ENCODE measurements around the gene ITGA1. TPM values are rescaled to one million over a fixed set of nuclear protein-coding genes. Genes with fewer than 3 reads are reported as not detected.

ITGA1 gene
- polyA plus RNA-seq, 1 experiment: 148 TPM

- no peaks in the 10 kb centered on the region for H3K27me3 ChIP-seq (ENCODE audit: control insufficient read depth, insufficient read depth, low read length)
- no peak for DNase-seq (ENCODE audit: low read depth, low spot score)
- H3K4me3 ChIP-seq (ENCODE audit: low read depth, low read length): no peak overlapping the region
- TF ChIP-seq CTCF (IDR thresholded peaks at IDR 0.05; ENCODE audit: low read depth, low read length): no peak
- H3K27ac ChIP-seq (ENCODE audit: low read depth, low read length): no peak overlapping the region
- ChIA-PET POLR2A (no interaction called here), CTCF (interaction anchor here (0.6 to 1.1 kb wide), 2 partner anchors 43 to 114 kb away, joined by 3 read pairs; no protein-coding TSS in a partner anchor)
- H3K9me3 ChIP-seq (ENCODE audit: control insufficient read depth, insufficient read depth, low read length): no peaks in the 10 kb centered on the region
Measured at GRCh38 chr5:52771343-52772039, 16.2 kb upstream of the ITGA1 start.

GRCh38 chr5:52772668-52773067 is 15.0 kb upstream of the ITGA1 start:
- POLR2A ChIA-PET: no interaction called here
- CTCF ChIA-PET: no interaction called here

GRCh38 chr5:52773342-52773741 is 14.4 kb upstream of the ITGA1 start:
- Histone ChIP-seq H3K4me3 (ENCODE audit: low read depth, low read length) (no peak overlapping the region), H3K27me3 (ENCODE audit: control insufficient read depth, insufficient read depth, low read length) (no peaks in the 10 kb centered on the region), H3K27ac (ENCODE audit: low read depth, low read length) (no peak overlapping the region), H3K9me3 (ENCODE audit: control insufficient read depth, insufficient read depth, low read length) (no peaks in the 10 kb centered on the region)
- TF ChIP-seq CTCF (IDR thresholded peaks at IDR 0.05; ENCODE audit: low read depth, low read length): no peak
- ChIA-PET POLR2A (no interaction called here), CTCF (no interaction called here)
- no peak for DNase-seq (ENCODE audit: low read depth, low spot score)

More at GRCh38 chr5:52772668-52773067, 15.0 kb upstream of the ITGA1 start:
- Histone ChIP-seq H3K27me3 (ENCODE audit: control insufficient read depth, insufficient read depth, low read length) (no peaks in the 10 kb centered on the region), H3K27ac (ENCODE audit: low read depth, low read length) (no peak overlapping the region), H3K9me3 (ENCODE audit: control insufficient read depth, insufficient read depth, low read length) (no peaks in the 10 kb centered on the region), H3K4me3 (ENCODE audit: low read depth, low read length) (no peak overlapping the region)
- DNase-seq (ENCODE audit: low read depth, low spot score): no peak
- TF ChIP-seq CTCF (IDR thresholded peaks at IDR 0.05; ENCODE audit: low read depth, low read length): no peak

- no peak for TF ChIP-seq CTCF (IDR thresholded peaks at IDR 0.05; ENCODE audit: low read depth, low read length)
- POLR2A ChIA-PET: no interaction called here
- no peaks in the 10 kb centered on the region for H3K9me3 ChIP-seq (ENCODE audit: control insufficient read depth, insufficient read depth, low read length)
- H3K4me3 ChIP-seq (ENCODE audit: low read depth, low read length): no peak overlapping the region
- no peak overlapping the region for H3K27ac ChIP-seq (ENCODE audit: low read depth, low read length)
- CTCF ChIA-PET: no interaction called here
- no peaks in the 10 kb centered on the region for H3K27me3 ChIP-seq (ENCODE audit: control insufficient read depth, insufficient read depth, low read length)
- no peak for DNase-seq (ENCODE audit: low read depth, low spot score)
Measured at GRCh38 chr5:52774005-52774410, 13.7 kb upstream of the ITGA1 start.

- H3K9me3 ChIP-seq (ENCODE audit: control insufficient read depth, insufficient read depth, low read length): no peaks in the 10 kb centered on the region
- no peak overlapping the region for H3K4me3 ChIP-seq (ENCODE audit: low read depth, low read length)
- H3K27me3 ChIP-seq (ENCODE audit: control insufficient read depth, insufficient read depth, low read length): no peaks in the 10 kb centered on the region
- CTCF ChIA-PET: interaction anchor here (1.1 kb wide), 1 partner anchor 10 kb away, joined by 4 read pairs; no protein-coding TSS in a partner anchor
- no peak for TF ChIP-seq CTCF (IDR thresholded peaks at IDR 0.05; ENCODE audit: low read depth, low read length)
- H3K27ac ChIP-seq (ENCODE audit: low read depth, low read length): no peak overlapping the region
- POLR2A ChIA-PET: no interaction called here
- no peak for DNase-seq (ENCODE audit: low read depth, low spot score)
Measured at GRCh38 chr5:52776116-52776515, 11.6 kb upstream of the ITGA1 start.
